Body of pancreas (tissue), 4 donors: ENCODE data around the gene SLC35F4.
A peak's percentile ranks its signal among the peaks of the same experiment; 100 is the strongest.

ENCODE experiments used
- CTCF ChIP-seq, 7 experiments: fragments of 450-650 bp in 4 of 7; fragments of 200-600 bp in 3 of 7; sonication (generic) in 3 of 7; IDR thresholded peaks; one replicate each; pipeline ENCODE4 v1.5.1; 2016 to 2019; ENCODE audit warnings: antibody characterized with exemption in 7 of 7
- POLR2A ChIP-seq, 3 donors: fragments of 450-650 bp; IDR thresholded peaks; one replicate each; pipeline ENCODE4 v1.6.1; 2016; ENCODE audit warnings: antibody characterized with exemption in 3 of 3, mild to moderate bottlenecking in 2 of 3

GRCh38 chr14:57533214-57533613, 332.7 kb downstream of the SLC35F4 start:
- peak in 5 of 7 experiments; percentile 6 to 36 (median 32) for TF ChIP-seq CTCF (IDR thresholded peaks at IDR 0.05)
- no peak for TF ChIP-seq POLR2A (IDR thresholded peaks at IDR 0.05)
